GM12872 (cell line): Measurements from ENCODE around the gene NTN4.

ENCODE experiments used
- TF ChIP-seq, protein P1 (sequence below): IDR thresholded peaks from 3 replicates; pipeline ENCODE4 v1.5.1; 2011; ENCODE audit warnings: low read depth, mild to moderate bottlenecking, low read length, moderate library complexity; ENCODE audit not compliant: insufficient read depth

NTN4 gene

GRCh38 chr12:95790033-95790916, at the start of gene NTN4:
TSS of gene NTN4 (minus strand) at chr12:95790764. CDS start at chr12:95790309, 455 bp downstream.
- TF ChIP-seq, protein P1, sequence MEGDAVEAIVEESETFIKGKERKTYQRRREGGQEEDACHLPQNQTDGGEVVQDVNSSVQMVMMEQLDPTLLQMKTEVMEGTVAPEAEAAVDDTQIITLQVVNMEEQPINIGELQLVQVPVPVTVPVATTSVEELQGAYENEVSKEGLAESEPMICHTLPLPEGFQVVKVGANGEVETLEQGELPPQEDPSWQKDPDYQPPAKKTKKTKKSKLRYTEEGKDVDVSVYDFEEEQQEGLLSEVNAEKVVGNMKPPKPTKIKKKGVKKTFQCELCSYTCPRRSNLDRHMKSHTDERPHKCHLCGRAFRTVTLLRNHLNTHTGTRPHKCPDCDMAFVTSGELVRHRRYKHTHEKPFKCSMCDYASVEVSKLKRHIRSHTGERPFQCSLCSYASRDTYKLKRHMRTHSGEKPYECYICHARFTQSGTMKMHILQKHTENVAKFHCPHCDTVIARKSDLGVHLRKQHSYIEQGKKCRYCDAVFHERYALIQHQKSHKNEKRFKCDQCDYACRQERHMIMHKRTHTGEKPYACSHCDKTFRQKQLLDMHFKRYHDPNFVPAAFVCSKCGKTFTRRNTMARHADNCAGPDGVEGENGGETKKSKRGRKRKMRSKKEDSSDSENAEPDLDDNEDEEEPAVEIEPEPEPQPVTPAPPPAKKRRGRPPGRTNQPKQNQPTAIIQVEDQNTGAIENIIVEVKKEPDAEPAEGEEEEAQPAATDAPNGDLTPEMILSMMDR: no peak

DNA sequence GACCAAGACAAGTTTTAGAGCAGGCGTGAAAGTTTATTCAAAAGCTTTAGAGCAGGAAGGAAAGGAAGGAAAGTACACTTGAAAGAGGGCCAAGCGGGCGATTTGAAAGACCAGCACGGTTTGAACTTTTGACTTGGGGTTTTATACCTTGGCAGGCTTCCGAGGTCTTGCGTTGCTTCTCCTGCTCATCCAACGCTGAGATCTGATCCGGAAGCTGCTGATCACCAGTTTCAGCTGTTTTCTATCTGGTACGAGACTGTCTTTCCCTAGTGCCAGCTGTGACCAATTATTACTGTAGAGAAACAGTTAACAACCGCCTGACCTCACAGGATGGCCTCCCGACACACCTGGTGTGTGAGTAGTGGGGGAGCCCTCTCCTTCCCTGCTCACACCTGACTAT, 47.6 kb upstream of the NTN4 start:
- TF ChIP-seq, protein P1: no peak

GRCh38 chr12:95837240-95838038, 46.9 kb upstream of the NTN4 start:
- TF ChIP-seq, protein P1: no peak

GRCh38 chr12:95836630-95837239, 46.2 kb upstream of the NTN4 start:
- TF ChIP-seq, protein P1: no peak

DNA sequence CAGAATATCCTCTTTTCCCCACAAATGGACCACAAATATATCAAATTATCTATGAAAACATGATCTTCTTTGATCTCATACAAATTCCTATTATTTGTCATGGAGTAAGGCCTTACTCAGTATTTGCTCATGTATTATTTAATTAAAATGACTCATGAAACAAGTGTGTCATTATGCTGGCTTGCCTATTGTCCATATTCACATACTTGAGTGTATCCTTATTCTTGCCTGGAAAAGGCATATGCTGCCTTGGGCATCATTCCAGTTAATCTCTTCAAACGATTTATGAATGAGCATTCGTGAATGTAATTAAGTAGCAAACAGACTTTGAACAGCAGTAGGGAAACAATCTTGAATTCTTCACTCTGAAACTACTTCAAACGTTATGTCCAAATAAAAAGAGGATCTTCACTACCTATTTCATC, 45.6 kb upstream of the NTN4 start:
- TF ChIP-seq, protein P1: no peak

DNA sequence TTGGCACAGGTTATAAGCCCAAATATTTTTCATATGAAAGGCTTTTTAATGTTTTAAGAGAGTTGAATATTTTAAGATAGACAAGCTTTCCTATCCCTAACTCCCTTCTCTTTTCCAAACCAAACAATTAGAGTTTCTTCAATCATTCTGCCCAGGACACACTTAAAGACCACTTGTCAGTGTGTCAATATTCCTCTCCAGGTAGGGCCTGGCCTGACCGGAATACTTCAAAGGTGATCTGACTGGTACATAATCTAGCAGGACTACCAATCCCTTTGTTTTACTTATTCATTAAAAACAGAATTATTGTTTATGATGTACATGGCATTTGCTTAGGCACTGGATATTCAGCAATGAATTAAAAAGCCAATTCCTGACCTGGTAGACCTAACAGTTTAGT, 44.0 kb upstream of the NTN4 start:
- TF ChIP-seq, protein P1: no peak
